ENCODE measurements around the gene RBM14. TPM values are rescaled to one million over a fixed set of nuclear protein-coding genes. Genes with fewer than 3 reads are reported as not detected.

RBM14 gene, protein sequence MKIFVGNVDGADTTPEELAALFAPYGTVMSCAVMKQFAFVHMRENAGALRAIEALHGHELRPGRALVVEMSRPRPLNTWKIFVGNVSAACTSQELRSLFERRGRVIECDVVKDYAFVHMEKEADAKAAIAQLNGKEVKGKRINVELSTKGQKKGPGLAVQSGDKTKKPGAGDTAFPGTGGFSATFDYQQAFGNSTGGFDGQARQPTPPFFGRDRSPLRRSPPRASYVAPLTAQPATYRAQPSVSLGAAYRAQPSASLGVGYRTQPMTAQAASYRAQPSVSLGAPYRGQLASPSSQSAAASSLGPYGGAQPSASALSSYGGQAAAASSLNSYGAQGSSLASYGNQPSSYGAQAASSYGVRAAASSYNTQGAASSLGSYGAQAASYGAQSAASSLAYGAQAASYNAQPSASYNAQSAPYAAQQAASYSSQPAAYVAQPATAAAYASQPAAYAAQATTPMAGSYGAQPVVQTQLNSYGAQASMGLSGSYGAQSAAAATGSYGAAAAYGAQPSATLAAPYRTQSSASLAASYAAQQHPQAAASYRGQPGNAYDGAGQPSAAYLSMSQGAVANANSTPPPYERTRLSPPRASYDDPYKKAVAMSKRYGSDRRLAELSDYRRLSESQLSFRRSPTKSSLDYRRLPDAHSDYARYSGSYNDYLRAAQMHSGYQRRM
- total RNA-seq: 10 to 100 TPM; 56.7 to 91.4 (median 74.6) TPM

DNA sequence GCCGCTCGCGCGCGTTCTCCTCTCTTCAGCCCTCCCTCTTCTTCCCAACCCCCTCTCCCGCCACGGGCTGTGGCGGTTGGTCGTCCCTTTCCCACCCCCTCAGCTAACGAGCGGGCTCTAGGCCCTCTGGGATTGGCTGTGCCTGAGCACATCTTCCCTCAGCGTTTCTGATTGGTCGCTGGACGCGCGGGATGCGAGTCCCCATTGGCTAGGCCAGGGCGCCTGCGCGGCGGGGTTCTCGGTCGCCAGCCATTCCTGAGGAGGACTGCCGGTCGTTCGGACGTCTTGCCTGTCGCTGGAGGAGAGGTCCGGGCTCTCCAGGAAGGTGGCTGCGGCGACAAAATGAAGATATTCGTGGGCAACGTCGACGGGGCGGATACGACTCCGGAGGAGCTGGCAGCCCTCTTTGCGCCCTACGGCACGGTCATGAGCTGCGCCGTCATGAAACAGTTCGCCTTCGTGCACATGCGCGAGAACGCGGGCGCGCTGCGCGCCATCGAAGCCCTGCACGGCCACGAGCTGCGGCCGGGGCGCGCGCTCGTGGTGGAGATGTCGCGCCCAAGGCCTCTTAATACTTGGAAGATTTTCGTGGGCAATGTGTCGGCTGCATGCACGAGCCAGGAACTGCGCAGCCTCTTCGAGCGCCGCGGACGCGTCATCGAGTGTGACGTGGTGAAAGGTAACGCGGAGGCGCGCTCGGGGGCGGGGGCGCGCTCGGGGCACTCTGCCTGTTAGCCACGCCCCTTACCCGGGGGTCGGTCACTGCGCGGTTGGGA, at the start of gene RBM14:
TSS of gene RBM14 (plus strand) at position 252 of the 776 bp plus-strand sequence. CDS start at position 343, 91 bp downstream.
- TF ChIP-seq, protein P1, sequence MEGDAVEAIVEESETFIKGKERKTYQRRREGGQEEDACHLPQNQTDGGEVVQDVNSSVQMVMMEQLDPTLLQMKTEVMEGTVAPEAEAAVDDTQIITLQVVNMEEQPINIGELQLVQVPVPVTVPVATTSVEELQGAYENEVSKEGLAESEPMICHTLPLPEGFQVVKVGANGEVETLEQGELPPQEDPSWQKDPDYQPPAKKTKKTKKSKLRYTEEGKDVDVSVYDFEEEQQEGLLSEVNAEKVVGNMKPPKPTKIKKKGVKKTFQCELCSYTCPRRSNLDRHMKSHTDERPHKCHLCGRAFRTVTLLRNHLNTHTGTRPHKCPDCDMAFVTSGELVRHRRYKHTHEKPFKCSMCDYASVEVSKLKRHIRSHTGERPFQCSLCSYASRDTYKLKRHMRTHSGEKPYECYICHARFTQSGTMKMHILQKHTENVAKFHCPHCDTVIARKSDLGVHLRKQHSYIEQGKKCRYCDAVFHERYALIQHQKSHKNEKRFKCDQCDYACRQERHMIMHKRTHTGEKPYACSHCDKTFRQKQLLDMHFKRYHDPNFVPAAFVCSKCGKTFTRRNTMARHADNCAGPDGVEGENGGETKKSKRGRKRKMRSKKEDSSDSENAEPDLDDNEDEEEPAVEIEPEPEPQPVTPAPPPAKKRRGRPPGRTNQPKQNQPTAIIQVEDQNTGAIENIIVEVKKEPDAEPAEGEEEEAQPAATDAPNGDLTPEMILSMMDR (IDR thresholded peaks at IDR 0.05): peak in 1 of 6 experiments; percentile 2
- TF ChIP-seq POLR2A (IDR thresholded peaks at IDR 0.05): peak; percentile 97 to 99
- H3K27me3 ChIP-seq: no peaks in the 10 kb centered on the region
- H3K27ac ChIP-seq: peak within 1 kb of the TSS; percentile 94 to 99 (median 98)
- H3K36me3 ChIP-seq: no peaks in the 10 kb centered on the region
- peak within 1 kb of the TSS; percentile 85 to 98 (median 92) for H3K4me3 ChIP-seq
- peak; percentile 97 to 99 (median 99) for DNase-seq
- peaks cover 0 to 27% (median 19%) of the 10 kb centered on the region in 4 donors for H3K4me1 ChIP-seq
- no peaks in the 10 kb centered on the region for H3K9me3 ChIP-seq

DNA sequence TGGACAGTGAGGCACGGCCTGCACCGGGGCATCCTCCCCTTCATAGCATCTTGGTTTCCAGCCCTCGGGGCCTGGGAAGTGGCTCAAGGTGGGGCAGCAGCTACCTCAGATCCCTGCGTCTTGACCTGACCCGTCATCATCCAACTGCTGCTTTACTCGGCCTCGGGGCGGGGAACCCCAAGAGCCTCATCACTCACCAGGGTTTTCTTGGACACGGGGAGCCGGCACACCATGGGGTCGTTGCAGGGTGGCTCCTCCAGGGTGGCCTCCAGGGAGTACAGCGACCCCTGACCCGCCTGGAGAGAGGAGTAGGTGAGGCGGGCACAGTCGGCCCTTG, 48.7 kb upstream of the RBM14 start:
- no peak for TF ChIP-seq POLR2A (IDR thresholded peaks at IDR 0.05)
- TF ChIP-seq, protein P1 (IDR thresholded peaks at IDR 0.05): no peak
- peak overlapping the region in 1 of 4 donors; percentile 63 for H3K27ac ChIP-seq
- peak overlapping the region; percentile 48 to 74 (median 70) for H3K4me3 ChIP-seq
- no peaks in the 10 kb centered on the region for H3K27me3 ChIP-seq
- no peaks in the 10 kb centered on the region for H3K36me3 ChIP-seq
- H3K4me1 ChIP-seq: peaks cover 0 to 9% (median 2%) of the 10 kb centered on the region in 4 donors
- no peaks in the 10 kb centered on the region for H3K9me3 ChIP-seq
- DNase-seq: no peak

DNA sequence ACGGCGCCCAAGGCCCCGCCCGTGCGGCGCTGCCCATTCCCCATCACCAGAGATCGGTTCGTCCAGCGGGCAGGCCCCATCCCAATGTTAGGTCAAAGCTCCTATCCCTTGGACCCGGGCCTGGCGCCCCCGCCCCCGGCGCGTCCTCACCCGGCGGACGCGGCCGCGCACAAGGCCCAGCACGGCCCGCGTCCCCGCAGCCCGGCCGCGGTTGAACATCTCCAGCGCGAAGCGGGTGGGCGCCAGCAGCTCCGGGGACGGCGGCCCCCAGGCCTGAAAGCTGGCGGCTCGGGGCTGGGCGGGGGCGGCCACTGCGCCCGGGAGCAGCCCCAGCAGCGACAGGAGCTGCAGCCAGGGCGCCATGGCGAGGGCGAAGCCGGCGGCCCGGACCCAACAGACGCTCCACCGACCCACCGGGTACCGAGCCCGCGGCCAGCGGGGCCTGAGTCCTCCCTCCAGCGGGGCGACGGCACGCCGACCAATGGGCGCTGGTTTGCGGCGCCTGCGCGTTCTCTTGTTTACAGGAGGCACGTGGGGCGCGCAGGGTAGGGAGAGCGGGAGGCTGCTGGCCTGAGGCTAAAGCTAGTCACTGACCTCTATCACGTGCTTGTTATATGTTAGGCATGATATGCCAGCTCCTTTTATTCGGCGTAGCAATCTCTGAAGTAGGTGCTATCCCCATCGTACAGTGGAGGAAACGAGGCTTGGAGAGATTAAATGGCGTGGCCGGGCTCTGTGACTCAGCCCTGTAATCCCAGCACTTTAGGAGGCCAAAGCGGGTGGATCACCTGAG, 48.1 kb upstream of the RBM14 start, which contains the start of gene CTSF:
TSS of gene CTSF (minus strand) at position 483 of the 793 bp plus-strand sequence. CDS start at position 363, 120 bp downstream.
- Histone ChIP-seq H3K27me3 (no peaks in the 10 kb centered on the region), H3K4me1 (peaks cover 0 to 9% (median 2%) of the 10 kb centered on the region in 4 donors), H3K27ac (peak within 1 kb of the TSS in 1 of 4 donors; percentile 63), H3K9me3 (no peaks in the 10 kb centered on the region), H3K36me3 (no peaks in the 10 kb centered on the region), H3K4me3 (peak within 1 kb of the TSS; percentile 48 to 74 (median 70))
- peak; percentile 79 to 92 (median 83) for DNase-seq
- TF ChIP-seq, protein P1 (IDR thresholded peaks at IDR 0.05): no peak
- TF ChIP-seq POLR2A (IDR thresholded peaks at IDR 0.05): no peak

DNA sequence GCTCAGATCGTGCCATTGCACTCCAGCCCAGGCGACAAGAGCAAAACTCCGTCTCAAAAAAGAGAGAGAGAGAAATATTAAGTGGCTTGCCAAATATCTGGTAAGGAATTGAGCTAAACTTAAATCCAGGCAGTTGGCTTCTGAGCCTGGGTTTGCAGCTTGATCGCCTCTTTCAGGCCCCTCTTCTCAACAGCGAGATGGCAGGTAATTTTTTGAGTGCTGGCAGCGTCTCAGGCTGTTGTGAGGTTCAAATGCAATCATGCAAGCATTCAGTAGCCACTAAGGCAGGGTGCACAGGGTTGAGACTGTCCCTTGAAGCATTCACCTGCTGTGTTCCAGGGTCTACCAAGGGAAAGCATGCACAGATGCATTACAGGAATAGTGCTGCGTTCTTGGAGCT, 47.4 kb upstream of the RBM14 start:
- Histone ChIP-seq H3K4me1 (peaks cover 0 to 9% (median 2%) of the 10 kb centered on the region in 4 donors), H3K4me3 (no peak overlapping the region), H3K9me3 (no peaks in the 10 kb centered on the region), H3K36me3 (no peaks in the 10 kb centered on the region), H3K27ac (peak overlapping the region in 1 of 4 donors; percentile 63), H3K27me3 (no peaks in the 10 kb centered on the region)
- TF ChIP-seq, protein P1 (IDR thresholded peaks at IDR 0.05): no peak
- no peak for TF ChIP-seq POLR2A (IDR thresholded peaks at IDR 0.05)
- DNase-seq: no peak

Data from Peyer's patch (tissue), 4 donors.